ENCODE measurements around the gene RSBN1L. TPM values are rescaled to one million over a fixed set of nuclear protein-coding genes. Genes with fewer than 3 reads are reported as not detected.

Gene RSBN1L
- total and polyA plus RNA-seq, 8 donors = 5.0 to 14.3 (median 8.9) TPM

- DNase-seq = no peak
- TF ChIP-seq, protein P1, sequence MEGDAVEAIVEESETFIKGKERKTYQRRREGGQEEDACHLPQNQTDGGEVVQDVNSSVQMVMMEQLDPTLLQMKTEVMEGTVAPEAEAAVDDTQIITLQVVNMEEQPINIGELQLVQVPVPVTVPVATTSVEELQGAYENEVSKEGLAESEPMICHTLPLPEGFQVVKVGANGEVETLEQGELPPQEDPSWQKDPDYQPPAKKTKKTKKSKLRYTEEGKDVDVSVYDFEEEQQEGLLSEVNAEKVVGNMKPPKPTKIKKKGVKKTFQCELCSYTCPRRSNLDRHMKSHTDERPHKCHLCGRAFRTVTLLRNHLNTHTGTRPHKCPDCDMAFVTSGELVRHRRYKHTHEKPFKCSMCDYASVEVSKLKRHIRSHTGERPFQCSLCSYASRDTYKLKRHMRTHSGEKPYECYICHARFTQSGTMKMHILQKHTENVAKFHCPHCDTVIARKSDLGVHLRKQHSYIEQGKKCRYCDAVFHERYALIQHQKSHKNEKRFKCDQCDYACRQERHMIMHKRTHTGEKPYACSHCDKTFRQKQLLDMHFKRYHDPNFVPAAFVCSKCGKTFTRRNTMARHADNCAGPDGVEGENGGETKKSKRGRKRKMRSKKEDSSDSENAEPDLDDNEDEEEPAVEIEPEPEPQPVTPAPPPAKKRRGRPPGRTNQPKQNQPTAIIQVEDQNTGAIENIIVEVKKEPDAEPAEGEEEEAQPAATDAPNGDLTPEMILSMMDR (IDR thresholded peaks at IDR 0.05) = no peak
- Histone ChIP-seq H3K27ac (no peak overlapping the region), H3K4me3 (no peak overlapping the region), H3K36me3 (peaks cover 0 to 2% (median 0%) of the 10 kb centered on the region in 3 donors), H3K9me3 (no peaks in the 10 kb centered on the region), H3K4me1 (peaks cover 3 to 14% (median 14%) of the 10 kb centered on the region in 3 donors), H3K27me3 (no peaks in the 10 kb centered on the region)
- intact Hi-C loops (cut with DNase I) = no loop called here
- no peak for FAIRE-seq
- WGBS, 2 donors = 97 to 98% methylated on average over 2 of the region's 2 CpGs
- ATAC-seq = no peak
Measured at GRCh38 chr7:77788327-77788902, 92.2 kb downstream of the RSBN1L start.

- H3K4me3 ChIP-seq = no peak overlapping the region
- peak overlapping the region in 2 of 4 donors; percentile 22 to 62 for H3K27ac ChIP-seq
- no peaks in the 10 kb centered on the region for H3K27me3 ChIP-seq
- intact Hi-C loops (cut with DNase I) = no loop called here
- 21 to 24% methylated on average over 6 of the region's 6 CpGs for WGBS, 2 donors
- no peaks in the 10 kb centered on the region for H3K36me3 ChIP-seq
- ATAC-seq (peak; percentile 18 to 64 (median 39)), DNase-seq (no peak), FAIRE-seq (no peak)
- H3K9me3 ChIP-seq = no peaks in the 10 kb centered on the region
- TF ChIP-seq, protein P1 (IDR thresholded peaks at IDR 0.05) = no peak
- peaks cover 3 to 17% (median 14%) of the 10 kb centered on the region in 3 donors for H3K4me1 ChIP-seq
Measured at GRCh38 chr7:77791336-77791735, 95.1 kb downstream of the RSBN1L start.

- H3K4me1 ChIP-seq = peaks cover 3 to 23% (median 20%) of the 10 kb centered on the region in 3 donors
- no peaks in the 10 kb centered on the region for H3K9me3 ChIP-seq
- TF ChIP-seq, protein P1 (IDR thresholded peaks at IDR 0.05) = no peak
- FAIRE-seq = no peak
- intact Hi-C loops (cut with DNase I) = no loop called here
- H3K4me3 ChIP-seq = no peak overlapping the region
- DNase-seq = no peak
- WGBS, 2 donors = 72 to 81% methylated on average over 2 of the region's 2 CpGs
- H3K27ac ChIP-seq = peak overlapping the region in 2 of 4 donors; percentile 22 to 62
- peak in 1 of 4 donors; percentile 17 for ATAC-seq
- H3K36me3 ChIP-seq = no peaks in the 10 kb centered on the region
- no peaks in the 10 kb centered on the region for H3K27me3 ChIP-seq
Measured at GRCh38 chr7:77791956-77792355, 95.7 kb downstream of the RSBN1L start.

GRCh38 chr7:77794000-77794399 is 97.7 kb downstream of the RSBN1L start:
- Histone ChIP-seq H3K4me1 (peaks cover 3 to 26% (median 20%) of the 10 kb centered on the region in 3 donors), H3K4me3 (no peak overlapping the region), H3K36me3 (no peaks in the 10 kb centered on the region), H3K27me3 (no peaks in the 10 kb centered on the region), H3K9me3 (no peaks in the 10 kb centered on the region), H3K27ac (no peak overlapping the region)
- TF ChIP-seq, protein P1 (IDR thresholded peaks at IDR 0.05) = no peak
- 89 to 90% methylated on average over 4 of the region's 4 CpGs for WGBS, 2 donors
- ATAC-seq = no peak
- DNase-seq = no peak
- intact Hi-C loops (cut with DNase I) = no loop called here
- no peak for FAIRE-seq

GRCh38 chr7:77796109-77796508 is 99.8 kb downstream of the RSBN1L start:
- Histone ChIP-seq H3K27me3 (no peaks in the 10 kb centered on the region), H3K4me3 (no peak overlapping the region), H3K9me3 (no peaks in the 10 kb centered on the region), H3K4me1 (peaks cover under 1 to 30% (median 29%) of the 10 kb centered on the region in 3 donors), H3K27ac (no peak overlapping the region), H3K36me3 (no peaks in the 10 kb centered on the region)
- FAIRE-seq (no peak), DNase-seq (no peak), ATAC-seq (no peak)
- TF ChIP-seq, protein P1 (IDR thresholded peaks at IDR 0.05) = no peak
- intact Hi-C loops (cut with DNase I) = no loop called here
- 77 to 100% methylated on average over 3 of the region's 3 CpGs for WGBS, 2 donors
